Nephron (organoid): Measurements from ENCODE around the gene ZNF487.

Experiments used
- H3K27ac Mint-ChIP-seq, 3 experiments: 2 replicates each; pipeline ENCODE4 v1.8.0; 2020; ENCODE audit warnings: mixed read lengths in 3 of 3, mild to moderate bottlenecking in 2 of 3, moderate library complexity in 1 of 3
- H3K27me3 Mint-ChIP-seq: 2 replicates; pipeline ENCODE4 v1.8.0; 2021; ENCODE audit warnings: low read depth, mild to moderate bottlenecking, moderate library complexity, mixed read lengths
- H3K36me3 Mint-ChIP-seq: 2 replicates; pipeline ENCODE4 v1.8.0; 2020; ENCODE audit warnings: low read depth, mixed read lengths
- H3K4me1 Mint-ChIP-seq: 2 replicates; pipeline ENCODE4 v1.8.0; 2020; ENCODE audit warnings: mixed read lengths
- H3K4me3 Mint-ChIP-seq, 3 experiments: 2 replicates each; pipeline ENCODE4 v1.8.0; 2020; ENCODE audit warnings: mild to moderate bottlenecking in 3 of 3, mixed read lengths in 3 of 3, moderate library complexity in 2 of 3
- H3K9me3 Mint-ChIP-seq: 2 replicates; pipeline ENCODE4 v1.8.0; 2020; ENCODE audit warnings: mixed read lengths
- CTCF ChIP-seq, 3 experiments: fragments of 200-600 bp; sonication (generic); IDR thresholded peaks; one replicate each; pipeline ENCODE4 v1.5.0; 2021; ENCODE audit warnings: antibody characterized with exemption in 3 of 3; ENCODE audit not compliant: unreplicated experiment in 3 of 3

ZNF487 gene

GRCh38 chr10:43402880-43403452, 33.9 kb upstream of the ZNF487 start:
- Mint-ChIP-seq H3K36me3 (peaks cover 15% of the 10 kb centered on the region), H3K27me3 (no peaks in the 10 kb centered on the region), H3K4me3 (peak overlapping the region in 2 of 3 experiments; percentile 15 to 42), H3K9me3 (no peaks in the 10 kb centered on the region), H3K4me1 (peaks cover 45% of the 10 kb centered on the region), H3K27ac (peak overlapping the region in 1 of 3 experiments; percentile 58)
- no peak for TF ChIP-seq CTCF (IDR thresholded peaks at IDR 0.05; ENCODE audit: unreplicated experiment in 3 of 3)

GRCh38 chr10:43403911-43404703, 32.8 kb upstream of the ZNF487 start:
- Mint-ChIP-seq H3K36me3 (peaks cover 15% of the 10 kb centered on the region), H3K27ac (peak overlapping the region in 1 of 3 experiments; percentile 80), H3K27me3 (no peaks in the 10 kb centered on the region), H3K4me1 (peaks cover 46% of the 10 kb centered on the region), H3K4me3 (peak overlapping the region; percentile 47 to 76 (median 70)), H3K9me3 (no peaks in the 10 kb centered on the region)
- TF ChIP-seq CTCF (IDR thresholded peaks at IDR 0.05; ENCODE audit: unreplicated experiment in 3 of 3) = no peak

GRCh38 chr10:43404704-43405084, 32.2 kb upstream of the ZNF487 start:
- H3K4me1 Mint-ChIP-seq = peaks cover 45% of the 10 kb centered on the region
- H3K27ac Mint-ChIP-seq = peak overlapping the region in 1 of 3 experiments; percentile 80
- no peaks in the 10 kb centered on the region for H3K27me3 Mint-ChIP-seq
- no peaks in the 10 kb centered on the region for H3K9me3 Mint-ChIP-seq
- H3K36me3 Mint-ChIP-seq = peaks cover 10% of the 10 kb centered on the region
- no peak for TF ChIP-seq CTCF (IDR thresholded peaks at IDR 0.05; ENCODE audit: unreplicated experiment in 3 of 3)
- H3K4me3 Mint-ChIP-seq = peak overlapping the region; percentile 47 to 76 (median 70)

GRCh38 chr10:43407148-43407575, 29.7 kb upstream of the ZNF487 start:
- Mint-ChIP-seq H3K4me3 (peak overlapping the region; percentile 96 to 99 (median 98)), H3K9me3 (no peaks in the 10 kb centered on the region), H3K4me1 (peaks cover 28% of the 10 kb centered on the region), H3K27me3 (peaks cover 4% of the 10 kb centered on the region), H3K36me3 (peaks cover 9% of the 10 kb centered on the region), H3K27ac (peak overlapping the region; percentile 98 to 99 (median 98))
- TF ChIP-seq CTCF (IDR thresholded peaks at IDR 0.05; ENCODE audit: unreplicated experiment in 3 of 3) = no peak

GRCh38 chr10:43407576-43408330, 29.2 kb upstream of the ZNF487 start:
- no peaks in the 10 kb centered on the region for H3K9me3 Mint-ChIP-seq
- H3K27ac Mint-ChIP-seq = peak overlapping the region; percentile 98 to 99 (median 98)
- TF ChIP-seq CTCF (IDR thresholded peaks at IDR 0.05; ENCODE audit: unreplicated experiment in 3 of 3) = peak; percentile 25 to 41 (median 35)
- peaks cover 4% of the 10 kb centered on the region for H3K27me3 Mint-ChIP-seq
- peaks cover 9% of the 10 kb centered on the region for H3K36me3 Mint-ChIP-seq
- H3K4me3 Mint-ChIP-seq = peak overlapping the region; percentile 96 to 99 (median 98)
- peaks cover 24% of the 10 kb centered on the region for H3K4me1 Mint-ChIP-seq
